ENCODE results near the gene FOXK1.
A peak's percentile ranks its signal among the peaks of the same experiment; 100 is the strongest.

FOXK1 gene

DNA sequence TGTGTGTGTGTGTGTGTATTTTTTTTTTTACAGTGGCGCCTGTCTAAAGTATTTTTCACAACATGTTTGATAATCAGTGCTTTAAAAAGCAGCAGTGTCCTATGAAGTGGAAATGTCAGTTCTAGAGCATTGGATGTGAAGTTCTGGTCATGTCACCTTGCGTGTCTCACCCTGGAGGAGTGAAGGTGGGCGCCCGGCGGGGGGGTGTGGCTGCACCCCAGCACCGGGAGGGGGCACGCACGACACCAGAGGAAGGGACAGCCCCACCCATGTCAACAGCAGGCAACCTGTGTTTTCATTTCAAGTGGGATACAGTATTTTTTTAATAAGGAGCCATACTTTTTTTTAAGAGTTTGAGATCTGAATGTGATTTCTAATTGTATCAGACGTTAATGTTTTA, 88.8 kb downstream of the FOXK1 start:
- H3K27ac Mint-ChIP-seq = no peak overlapping the region
- H3K9me3 Mint-ChIP-seq = no peaks in the 10 kb centered on the region
- H3K4me3 Mint-ChIP-seq = no peak overlapping the region
- ATAC-seq (replicated peaks) (no peak), DNase-seq (no peak)
- H3K27me3 Mint-ChIP-seq = no peaks in the 10 kb centered on the region
- peaks cover 13 to 21% of the 10 kb centered on the region in 2 donors for H3K36me3 Mint-ChIP-seq
- peaks cover 15 to 17% of the 10 kb centered on the region in 2 donors for H3K4me1 Mint-ChIP-seq

DNA sequence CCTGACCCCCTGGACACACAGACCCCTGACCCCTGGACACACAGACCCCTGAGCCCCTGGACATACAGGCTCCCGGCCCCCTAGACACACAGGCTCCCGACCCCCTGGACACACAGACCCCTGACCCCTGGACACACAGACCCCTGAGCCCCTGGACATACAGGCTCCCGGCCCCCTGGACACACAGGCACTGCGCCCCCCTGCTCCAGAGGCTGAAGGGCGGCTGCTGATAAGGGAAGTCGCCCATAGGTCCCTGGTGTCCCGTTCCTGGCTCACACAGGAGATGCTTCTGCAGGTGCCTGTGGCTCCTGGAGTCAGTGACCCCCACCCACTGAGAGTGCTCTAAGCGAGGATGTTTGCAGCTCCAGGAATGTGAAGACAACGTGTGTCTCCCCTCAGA, 89.6 kb downstream of the FOXK1 start:
- peaks cover 11 to 22% of the 10 kb centered on the region in 2 donors for H3K36me3 Mint-ChIP-seq
- DNase-seq = no peak
- H3K27me3 Mint-ChIP-seq = no peaks in the 10 kb centered on the region
- peaks cover 18 to 22% of the 10 kb centered on the region in 2 donors for H3K4me1 Mint-ChIP-seq
- no peaks in the 10 kb centered on the region for H3K9me3 Mint-ChIP-seq
- H3K4me3 Mint-ChIP-seq = no peak overlapping the region
- H3K27ac Mint-ChIP-seq = no peak overlapping the region
- ATAC-seq (replicated peaks) = no peak

DNA sequence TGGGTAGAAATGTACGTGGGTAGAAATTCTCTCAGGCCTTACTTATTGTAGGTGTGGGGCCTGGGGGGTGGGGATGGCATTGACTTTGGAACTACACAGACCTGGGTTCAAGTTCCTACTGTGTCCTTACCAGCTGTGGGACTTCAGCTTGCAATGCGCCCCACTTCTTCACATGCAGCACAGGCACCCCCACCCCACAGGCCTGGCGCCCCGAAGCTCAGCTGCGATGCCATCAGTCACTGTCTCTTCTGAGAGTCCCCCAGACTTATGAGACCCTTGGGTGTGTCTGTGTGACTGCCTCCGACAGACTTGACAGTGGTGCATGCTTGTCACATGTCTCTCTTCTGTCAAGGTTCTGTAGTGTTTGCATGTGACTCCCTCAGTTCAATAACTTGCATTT, 90.2 kb downstream of the FOXK1 start:
- Mint-ChIP-seq H3K36me3 (peaks cover 11 to 26% of the 10 kb centered on the region in 2 donors), H3K9me3 (no peaks in the 10 kb centered on the region), H3K4me1 (peaks cover 22 to 26% of the 10 kb centered on the region in 2 donors), H3K27ac (peak overlapping the region; percentile 25), H3K4me3 (no peak overlapping the region), H3K27me3 (no peaks in the 10 kb centered on the region)
- DNase-seq (no peak), ATAC-seq (replicated peaks) (no peak)

DNA sequence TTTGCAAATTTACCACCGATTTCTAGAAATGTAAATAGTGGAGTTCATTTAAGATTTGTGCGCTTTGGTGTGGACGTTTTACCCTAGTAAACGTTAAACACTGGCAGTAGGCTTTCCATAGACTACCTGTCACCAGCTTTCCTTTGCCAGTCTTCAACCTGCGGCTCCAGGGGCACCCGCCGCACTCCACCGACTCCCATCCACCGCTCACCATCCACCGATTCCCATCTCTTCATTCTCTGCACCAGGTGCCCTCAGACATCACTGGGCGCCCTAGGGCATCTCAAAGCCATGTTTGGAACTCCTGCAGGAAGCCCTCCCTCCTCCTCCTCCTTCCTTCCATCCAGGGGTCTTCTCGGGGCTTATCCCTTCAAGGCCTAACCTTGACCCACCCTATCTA, 91.9 kb downstream of the FOXK1 start:
- ATAC-seq (replicated peaks) (no peak), DNase-seq (no peak)
- H3K27me3 Mint-ChIP-seq = no peaks in the 10 kb centered on the region
- H3K4me3 Mint-ChIP-seq = peak overlapping the region; percentile 96 to 98
- H3K27ac Mint-ChIP-seq = peak overlapping the region; percentile 99
- H3K4me1 Mint-ChIP-seq = peaks cover 34 to 35% of the 10 kb centered on the region in 2 donors
- H3K9me3 Mint-ChIP-seq = no peaks in the 10 kb centered on the region
- H3K36me3 Mint-ChIP-seq = peaks cover 15 to 33% of the 10 kb centered on the region in 2 donors

DNA sequence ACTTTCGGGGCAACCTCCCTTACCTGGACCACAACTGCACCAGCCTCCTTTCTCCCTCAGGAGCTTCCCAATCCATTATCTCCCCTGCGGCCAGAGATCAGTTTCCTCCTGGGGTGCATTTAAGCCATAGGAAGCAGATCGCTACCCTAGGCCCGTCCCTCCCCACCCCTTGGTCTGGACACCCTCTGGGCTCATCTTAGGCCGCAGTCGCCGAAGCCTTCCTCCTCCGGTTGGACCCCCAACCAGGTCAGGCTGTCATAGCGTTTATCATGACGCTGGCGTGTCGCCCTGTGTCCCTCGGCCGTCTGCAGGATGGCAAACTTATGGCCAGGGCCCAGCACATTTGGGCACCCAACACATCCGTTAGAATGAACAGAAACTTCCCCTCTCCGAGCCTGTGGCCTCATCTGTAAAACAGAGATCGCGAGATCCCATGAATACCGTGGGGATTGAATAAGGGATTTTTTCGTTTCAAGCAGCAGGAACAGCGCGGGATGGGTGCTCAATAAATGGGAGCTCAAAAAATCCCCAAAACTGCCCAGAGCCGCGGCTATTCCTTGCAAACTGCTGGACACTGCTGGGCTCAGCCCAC, 92.7 kb downstream of the FOXK1 start:
- Mint-ChIP-seq H3K4me1 (peaks cover 33 to 34% of the 10 kb centered on the region in 2 donors), H3K36me3 (peaks cover 15 to 30% of the 10 kb centered on the region in 2 donors), H3K4me3 (peak overlapping the region; percentile 96 to 98), H3K27me3 (no peaks in the 10 kb centered on the region), H3K27ac (peak overlapping the region; percentile 99), H3K9me3 (no peaks in the 10 kb centered on the region)
- DNase-seq (no peak), ATAC-seq (replicated peaks) (peak; percentile 52 to 53)

DNA sequence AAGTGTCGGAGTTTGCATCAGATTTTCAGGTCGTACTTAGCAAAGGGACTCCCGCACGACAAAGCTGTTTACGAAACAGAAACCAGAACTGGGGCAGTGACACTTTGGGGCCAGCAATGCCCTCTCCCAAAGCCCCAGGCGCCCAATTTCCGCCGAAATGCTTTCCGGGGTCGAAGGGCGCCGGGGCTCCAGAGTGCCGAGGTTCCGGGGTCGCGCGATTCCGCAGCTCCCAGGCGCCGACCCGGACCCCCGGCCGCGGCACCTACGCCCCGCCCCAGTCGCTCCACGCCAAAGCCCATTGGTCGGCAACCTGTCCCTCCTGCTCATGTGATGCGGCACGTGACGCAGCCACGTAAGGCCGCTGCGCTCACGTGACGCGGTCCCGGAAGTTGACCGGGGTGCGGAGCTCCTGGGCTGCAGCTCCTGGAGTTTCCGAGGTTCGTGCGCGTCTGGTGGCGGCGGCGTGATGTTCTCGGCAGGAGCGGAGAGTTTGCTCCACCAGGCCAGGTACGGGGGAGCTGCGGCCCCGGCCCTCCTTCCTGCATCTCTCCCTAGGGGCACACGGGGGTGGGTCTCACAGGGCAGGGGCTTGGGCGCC, 93.3 kb downstream of the FOXK1 start, which contains the start of gene AP5Z1:
Gene AP5Z1 (plus strand): TSS at position 374 of the 598 bp plus-strand sequence. CDS start 93 bp downstream, at position 467.
- no peaks in the 10 kb centered on the region for H3K9me3 Mint-ChIP-seq
- DNase-seq (peak; percentile 95), ATAC-seq (replicated peaks) (peak; percentile 93 to 94)
- H3K36me3 Mint-ChIP-seq = peaks cover 15 to 28% of the 10 kb centered on the region in 2 donors
- peak within 1 kb of the TSS; percentile 99 for H3K27ac Mint-ChIP-seq
- H3K4me1 Mint-ChIP-seq = peaks cover 32 to 34% of the 10 kb centered on the region in 2 donors
- H3K4me3 Mint-ChIP-seq = peak within 1 kb of the TSS; percentile 96 to 98
- H3K27me3 Mint-ChIP-seq = no peaks in the 10 kb centered on the region

DNA sequence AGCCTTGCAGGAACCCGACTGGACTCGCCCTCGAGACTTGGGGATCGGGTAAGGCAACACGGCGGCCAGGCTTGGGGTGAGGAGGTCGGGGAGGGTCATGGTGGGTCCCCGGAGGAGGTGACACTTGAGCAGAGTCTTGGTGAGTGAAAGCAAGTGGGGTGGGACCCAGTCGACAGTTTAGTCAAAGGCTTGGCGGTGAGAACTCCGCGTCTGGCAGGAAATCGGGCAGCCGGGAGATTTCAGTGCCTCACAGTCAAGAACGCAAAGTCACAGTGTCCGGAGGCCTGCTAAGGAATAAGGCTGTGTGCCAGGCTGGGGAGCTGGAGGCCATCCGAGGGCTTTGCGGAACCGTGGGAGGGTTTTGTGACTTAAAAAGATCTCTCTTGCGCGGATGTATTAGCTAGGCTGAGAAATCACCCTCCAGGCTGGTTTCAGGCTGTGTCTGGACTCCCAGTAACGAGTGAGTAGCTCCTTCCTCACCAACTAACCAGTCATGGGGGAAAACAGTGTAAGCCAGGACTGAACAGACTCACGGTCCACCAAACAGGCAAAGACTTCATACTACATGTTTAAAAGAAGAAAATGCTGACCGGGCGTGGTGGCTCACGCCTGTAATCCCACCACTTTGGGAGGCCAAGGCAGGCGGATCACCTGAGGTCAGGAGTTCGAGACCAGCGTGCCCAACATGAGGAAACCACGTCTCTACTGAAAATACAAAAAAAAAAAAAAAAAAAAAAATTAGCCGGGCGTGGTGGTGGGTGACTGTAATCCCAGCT, 93.9 kb downstream of the FOXK1 start:
- Mint-ChIP-seq H3K9me3 (no peaks in the 10 kb centered on the region), H3K27ac (peak overlapping the region; percentile 99), H3K27me3 (no peaks in the 10 kb centered on the region), H3K4me3 (peak overlapping the region; percentile 96 to 98), H3K36me3 (peaks cover 15 to 24% of the 10 kb centered on the region in 2 donors), H3K4me1 (peaks cover 32 to 34% of the 10 kb centered on the region in 2 donors)
- no peak for DNase-seq
- peak; percentile 17 to 24 for ATAC-seq (replicated peaks)

DNA sequence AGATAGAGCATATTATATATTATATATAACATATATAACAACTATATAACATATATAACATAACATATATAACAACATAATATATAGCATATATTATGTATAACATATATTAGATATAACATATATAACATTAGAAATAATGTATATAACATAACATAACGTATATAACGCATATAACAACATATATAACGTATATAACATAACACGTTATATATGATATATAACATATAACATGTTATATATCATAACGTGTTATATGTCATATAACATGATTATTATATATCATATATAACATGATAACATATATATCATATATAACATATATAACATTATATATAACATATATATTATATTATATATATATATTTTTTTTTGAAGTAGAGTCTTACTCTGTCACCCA, 97.0 kb downstream of the FOXK1 start:
- H3K27ac Mint-ChIP-seq = no peak overlapping the region
- no peaks in the 10 kb centered on the region for H3K27me3 Mint-ChIP-seq
- peaks cover 25 to 29% of the 10 kb centered on the region in 2 donors for H3K4me1 Mint-ChIP-seq
- ATAC-seq (replicated peaks) (no peak), DNase-seq (no peak)
- peaks cover 19 to 34% of the 10 kb centered on the region in 2 donors for H3K36me3 Mint-ChIP-seq
- H3K9me3 Mint-ChIP-seq = no peaks in the 10 kb centered on the region
- H3K4me3 Mint-ChIP-seq = no peak overlapping the region

DNA sequence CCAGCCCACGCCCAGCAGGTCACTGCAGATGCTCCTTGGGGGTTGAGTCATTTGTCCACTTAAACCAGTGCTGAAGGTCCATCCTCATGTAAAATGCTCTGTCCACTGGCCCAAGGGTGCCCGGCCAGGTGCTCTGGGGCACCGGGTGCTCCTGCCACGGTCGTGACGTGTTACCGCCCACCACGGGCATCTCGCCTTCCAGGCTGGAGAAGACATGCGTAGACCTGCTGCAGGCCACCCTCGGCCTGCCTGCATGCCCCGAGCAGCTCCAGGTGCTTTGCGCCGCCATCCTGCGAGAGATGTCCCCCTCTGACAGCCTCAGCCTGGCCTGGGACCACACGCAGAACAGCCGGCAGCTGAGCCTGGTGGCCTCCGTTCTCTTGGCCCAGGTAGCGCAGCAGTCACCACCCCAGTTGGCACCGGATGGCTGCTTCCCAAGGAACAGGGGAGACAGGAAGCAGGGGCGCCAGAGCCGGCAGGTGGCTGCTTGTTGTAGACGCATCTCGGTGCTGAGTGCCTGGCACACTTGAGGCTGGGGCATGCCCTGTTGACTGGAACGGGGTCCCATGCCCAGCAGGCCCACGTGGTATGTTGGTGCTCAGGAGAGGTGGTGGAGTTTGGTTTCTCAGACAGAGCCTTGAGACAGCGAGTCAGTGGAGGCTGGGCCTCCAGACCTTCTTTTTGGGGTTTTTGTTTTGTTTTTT, 99.4 kb downstream of the FOXK1 start:
- peaks cover 14 to 29% of the 10 kb centered on the region in 2 donors for H3K36me3 Mint-ChIP-seq
- DNase-seq (no peak), ATAC-seq (replicated peaks) (no peak)
- peaks cover 17 to 18% of the 10 kb centered on the region in 2 donors for H3K4me1 Mint-ChIP-seq
- H3K9me3 Mint-ChIP-seq = no peaks in the 10 kb centered on the region
- H3K27me3 Mint-ChIP-seq = no peaks in the 10 kb centered on the region
- no peak overlapping the region for H3K27ac Mint-ChIP-seq
- no peak overlapping the region for H3K4me3 Mint-ChIP-seq

DNA sequence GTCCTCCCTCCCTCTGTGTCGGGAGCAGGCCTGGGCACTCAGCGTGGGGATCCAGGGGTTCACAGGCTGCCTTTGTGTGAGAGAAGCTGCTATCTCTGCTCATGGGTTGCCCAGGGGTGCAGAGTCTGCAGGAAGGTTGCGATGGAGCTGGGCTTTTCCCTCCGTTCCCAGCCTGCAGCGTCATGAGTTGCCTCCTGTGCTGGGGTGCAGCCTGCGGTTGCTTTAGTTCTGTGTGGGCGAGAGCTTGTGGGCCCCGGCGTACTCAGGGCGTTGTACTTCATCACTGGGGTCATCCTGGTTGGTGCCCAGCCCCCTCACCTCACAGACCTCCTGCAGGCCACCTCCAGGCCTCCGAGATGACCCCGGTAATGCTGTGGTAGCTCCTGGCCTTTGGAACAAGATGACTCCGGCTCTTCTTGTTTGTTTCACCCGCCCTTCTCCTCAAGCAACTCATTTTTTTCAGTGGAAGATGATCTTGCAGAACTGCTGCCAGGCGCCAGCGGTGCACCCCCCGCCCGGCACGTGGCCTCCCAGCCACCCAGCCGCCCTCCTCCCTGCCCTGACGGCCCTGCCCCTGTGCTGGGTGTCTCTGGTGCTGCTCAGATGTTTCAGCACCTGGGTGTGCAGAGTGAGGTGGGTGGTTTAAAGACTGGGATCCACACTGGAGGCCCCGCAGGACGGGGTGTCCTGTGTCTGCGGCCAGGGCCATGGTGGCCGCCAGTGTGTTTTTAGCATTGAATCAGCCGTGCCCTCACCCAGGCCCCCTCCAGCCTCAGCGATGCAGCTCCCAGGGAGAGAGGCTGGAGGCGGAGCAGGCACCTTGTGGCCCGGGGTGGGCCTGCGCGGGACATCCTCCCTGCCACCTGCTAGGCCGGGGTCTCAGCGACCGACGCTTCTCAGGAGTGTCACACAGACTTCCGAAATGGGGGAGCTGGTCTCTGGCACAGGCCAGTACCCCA, 100.5 kb downstream of the FOXK1 start:
- H3K36me3 Mint-ChIP-seq = peaks cover 15 to 24% of the 10 kb centered on the region in 2 donors

DNA sequence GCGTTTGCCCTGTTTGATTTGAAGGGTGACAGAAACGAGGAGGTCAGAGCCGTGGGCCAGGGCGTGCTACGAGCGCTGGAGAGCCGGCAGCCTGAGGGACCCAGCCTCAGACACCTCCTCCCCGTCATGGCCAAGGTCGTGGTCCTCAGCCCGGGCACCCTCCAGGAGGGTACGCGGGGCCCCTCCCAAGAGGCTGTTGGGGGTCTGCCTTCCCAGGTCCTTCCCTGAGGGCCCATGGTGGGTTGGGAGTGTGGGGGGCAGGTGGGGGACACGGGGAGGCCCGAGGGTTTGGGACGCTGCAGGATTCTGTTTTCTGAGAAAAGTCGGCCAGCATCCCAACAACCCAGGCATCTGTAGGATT, 101.2 kb downstream of the FOXK1 start:
- H3K9me3 Mint-ChIP-seq = no peaks in the 10 kb centered on the region
- H3K4me3 Mint-ChIP-seq = no peak overlapping the region
- no peak overlapping the region for H3K27ac Mint-ChIP-seq
- ATAC-seq (replicated peaks) (no peak), DNase-seq (no peak)
- H3K27me3 Mint-ChIP-seq = no peaks in the 10 kb centered on the region
- H3K4me1 Mint-ChIP-seq = peaks cover 3 to 6% of the 10 kb centered on the region in 2 donors
- H3K36me3 Mint-ChIP-seq = peaks cover 15 to 22% of the 10 kb centered on the region in 2 donors

More for the DNA sequence above, 100.5 kb downstream of the FOXK1 start:
- Mint-ChIP-seq H3K4me3 (no peak overlapping the region), H3K4me1 (peaks cover 10 to 11% of the 10 kb centered on the region in 2 donors), H3K9me3 (no peaks in the 10 kb centered on the region), H3K27me3 (no peaks in the 10 kb centered on the region), H3K27ac (no peak overlapping the region)
- ATAC-seq (replicated peaks) = no peak
- DNase-seq = no peak

DNA sequence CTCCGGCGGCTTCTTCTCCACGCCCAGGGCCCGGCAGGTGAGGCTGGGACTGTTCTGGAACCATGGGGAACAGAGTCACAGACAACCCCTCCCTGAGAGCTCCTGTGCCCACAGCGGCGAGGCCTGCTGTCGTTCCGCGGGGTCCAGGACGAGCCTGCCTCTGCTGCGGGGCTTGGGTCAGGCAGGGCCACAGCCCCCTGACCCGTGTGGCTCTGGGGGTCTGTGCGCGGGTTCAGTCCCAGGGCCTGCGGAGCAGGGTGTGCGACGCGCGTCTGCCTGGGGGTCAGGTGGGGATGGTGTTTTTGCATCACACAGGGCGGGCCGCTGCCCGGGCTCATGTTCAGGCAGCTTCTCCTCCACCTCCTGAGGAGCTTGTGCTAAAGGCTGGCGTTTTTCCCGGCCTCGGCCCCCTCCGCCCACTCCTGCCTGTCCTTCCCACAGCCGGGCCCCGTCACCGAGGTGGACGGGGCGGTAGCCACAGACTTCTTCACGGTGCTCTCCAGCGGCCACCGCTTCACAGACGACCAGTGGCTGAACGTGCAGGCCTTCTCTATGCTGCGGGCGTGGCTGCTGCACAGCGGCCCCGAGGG, 101.8 kb downstream of the FOXK1 start:
- no peak for ATAC-seq (replicated peaks)
- DNase-seq = no peak
- Mint-ChIP-seq H3K4me1 (peaks cover 0 to 4% of the 10 kb centered on the region in 2 donors), H3K9me3 (no peaks in the 10 kb centered on the region), H3K27ac (no peak overlapping the region), H3K36me3 (peaks cover 13 to 20% of the 10 kb centered on the region in 2 donors), H3K4me3 (no peak overlapping the region), H3K27me3 (no peaks in the 10 kb centered on the region)

DNA sequence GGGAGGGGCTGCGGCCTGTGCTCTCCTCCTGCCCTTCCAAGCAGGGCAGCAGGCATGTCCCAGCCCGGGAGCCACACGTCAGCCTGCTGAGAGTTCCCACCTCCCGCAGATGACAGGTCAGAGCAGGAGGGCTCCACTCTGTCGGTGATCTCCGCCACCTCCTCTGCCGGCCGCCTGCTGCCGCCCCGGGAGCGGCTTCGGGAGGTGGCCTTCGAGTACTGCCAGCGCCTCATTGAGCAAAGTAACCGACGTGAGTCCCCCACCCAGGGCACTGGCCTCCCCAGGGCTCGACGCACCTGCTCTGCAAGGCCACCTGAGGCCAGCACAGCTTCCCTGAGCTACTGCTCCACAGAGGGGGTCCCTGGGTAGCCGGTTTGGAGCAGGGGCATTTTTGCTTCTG, 102.7 kb downstream of the FOXK1 start:
- Mint-ChIP-seq H3K27ac (no peak overlapping the region), H3K4me3 (no peak overlapping the region), H3K9me3 (no peaks in the 10 kb centered on the region), H3K27me3 (no peaks in the 10 kb centered on the region), H3K36me3 (peaks cover 13 to 24% of the 10 kb centered on the region in 2 donors), H3K4me1 (peaks cover 0 to 4% of the 10 kb centered on the region in 2 donors)
- no peak for ATAC-seq (replicated peaks)
- DNase-seq = no peak
